Mesenchymal stem cell (in vitro differentiated cells and primary cell): ENCODE results near the gene VCX.

Experiments
- DNase-seq: peaks from one replicate; pipeline ENCODE4 v3.0.0-alpha.2; 2013
- H2AFZ ChIP-seq: one replicate; pipeline ENCODE4 v1.6.1; 2013; ENCODE audit warnings: low read depth, mild to moderate bottlenecking, control low read depth, inconsistent platforms, low read length, moderate library complexity
- H2AK5ac ChIP-seq: 2 replicates; pipeline ENCODE4 v1.6.1; 2013; ENCODE audit warnings: low read length, moderate library complexity, mild to moderate bottlenecking, inconsistent platforms; ENCODE audit not compliant: severe bottlenecking
- H2BK120ac ChIP-seq: one replicate; pipeline ENCODE4 v1.6.1; 2013; ENCODE audit warnings: low read depth, mild to moderate bottlenecking, inconsistent platforms, low read length, moderate library complexity
- H2BK12ac ChIP-seq, 2 experiments: one replicate each; pipeline ENCODE4 v1.6.1; 2013; ENCODE audit warnings: inconsistent platforms in 2 of 2, low read length in 2 of 2, mild to moderate bottlenecking in 2 of 2, moderate library complexity in 2 of 2, control low read depth in 1 of 2
- H2BK15ac ChIP-seq: one replicate; pipeline ENCODE4 v1.6.1; 2013; ENCODE audit warnings: mild to moderate bottlenecking, low read depth, inconsistent platforms; ENCODE audit not compliant: poor library complexity, severe bottlenecking
- H2BK5ac ChIP-seq: 2 replicates; pipeline ENCODE4 v1.6.1; 2013; ENCODE audit warnings: low read depth, mild to moderate bottlenecking, low read length, control low read depth, inconsistent platforms; ENCODE audit not compliant: poor library complexity, severe bottlenecking
- H3K14ac ChIP-seq, 2 experiments: one replicate each; pipeline ENCODE4 v1.6.1; 2013; ENCODE audit warnings: inconsistent platforms in 2 of 2, low read length in 2 of 2, control low read depth in 1 of 2, mild to moderate bottlenecking in 1 of 2, moderate library complexity in 1 of 2
- H3K18ac ChIP-seq, 2 experiments: one replicate each; pipeline ENCODE4 v1.6.1; 2013; ENCODE audit warnings: inconsistent platforms in 2 of 2, low read length in 2 of 2, control low read depth in 1 of 2, low read depth in 1 of 2, mild to moderate bottlenecking in 1 of 2
- H3K23ac ChIP-seq, 2 experiments: one replicate each; pipeline ENCODE4 v1.6.1; 2013; ENCODE audit warnings: inconsistent platforms in 2 of 2, low read length in 2 of 2, mild to moderate bottlenecking in 2 of 2, moderate library complexity in 2 of 2, control low read depth in 1 of 2
- H3K27ac ChIP-seq: 2 replicates; pipeline ENCODE4 v1.5.1; 2013; ENCODE audit warnings: mild to moderate bottlenecking, moderate library complexity, low read length, control low read depth, inconsistent platforms; ENCODE audit not compliant: poor library complexity, severe bottlenecking
- H3K27me3 ChIP-seq, 2 experiments: 2 replicates each; pipeline versions ENCODE4 v1.6.1 to v1.7.0; 2013; ENCODE audit warnings: low read length in 2 of 2, mild to moderate bottlenecking in 2 of 2, moderate library complexity in 2 of 2, control low read depth in 1 of 2, inconsistent platforms in 1 of 2; ENCODE audit not compliant: control insufficient read depth in 1 of 2, insufficient read depth in 1 of 2
- H3K36me3 ChIP-seq, 2 experiments: 2 replicates each; pipeline versions ENCODE4 v1.6.1 to v1.7.0; 2013; ENCODE audit warnings: low read length in 2 of 2, control low read depth in 1 of 2, inconsistent platforms in 1 of 2, low read depth in 1 of 2, mild to moderate bottlenecking in 1 of 2; ENCODE audit not compliant: insufficient read depth in 2 of 2, control insufficient read depth in 1 of 2
- H3K4ac ChIP-seq, 2 experiments: one replicate each; pipeline ENCODE4 v1.6.1; 2013; ENCODE audit warnings: inconsistent platforms in 2 of 2, low read length in 2 of 2, mild to moderate bottlenecking in 2 of 2, moderate library complexity in 2 of 2, control low read depth in 1 of 2, low read depth in 1 of 2
- H3K4me1 ChIP-seq: 2 replicates; pipeline ENCODE4 v1.6.1; 2013; ENCODE audit warnings: low read depth, low read length, control low read depth; ENCODE audit not compliant: control insufficient read depth, insufficient read depth
- H3K4me2 ChIP-seq: 2 replicates; pipeline ENCODE4 v1.6.1; 2013; ENCODE audit warnings: low read length, mild to moderate bottlenecking, inconsistent platforms; ENCODE audit not compliant: poor library complexity, severe bottlenecking
- H3K4me3 ChIP-seq, 2 experiments: 2 replicates each; pipeline versions ENCODE4 v1.5.1 to v1.7.0; 2013; ENCODE audit warnings: low read length in 2 of 2, mild to moderate bottlenecking in 2 of 2, control low read depth in 1 of 2, low read depth in 1 of 2; ENCODE audit not compliant: insufficient read depth in 1 of 2
- H3K79me1 ChIP-seq: replicated peaks from 2 replicates; pipeline ENCODE4 v1.6.1; 2013; ENCODE audit warnings: mild to moderate bottlenecking, control low read depth, low read length, inconsistent platforms; ENCODE audit not compliant: poor library complexity, severe bottlenecking
- H3K9ac ChIP-seq: 2 replicates; pipeline ENCODE4 v1.7.0; 2013; ENCODE audit warnings: mild to moderate bottlenecking, low read length, moderate library complexity
- H3K9me3 ChIP-seq: 2 replicates; pipeline ENCODE4 v1.7.0; 2013; ENCODE audit warnings: mild to moderate bottlenecking, low read length; ENCODE audit not compliant: control insufficient read depth
- H4K8ac ChIP-seq: one replicate; pipeline ENCODE4 v1.6.1; 2013; ENCODE audit warnings: inconsistent platforms, mild to moderate bottlenecking, low read length, moderate library complexity
- H4K91ac ChIP-seq: one replicate; pipeline ENCODE4 v1.6.1; 2013; ENCODE audit warnings: mild to moderate bottlenecking, low read length, inconsistent platforms
- WGBS: methylation state at CpG from one replicate; pipeline ENCODE4 v1.1.7; 2013; ENCODE audit warnings: mixed read lengths; 5-methylcytosine and 5-hydroxymethylcytosine counted together

The VCX gene

GRCh38 chrX:7828594-7828993 is 14.4 kb upstream of the VCX start:
- Histone ChIP-seq H3K9ac (no peak overlapping the region), H2BK15ac (no peak overlapping the region), H3K27ac (no peak overlapping the region), H3K23ac (no peak overlapping the region), H2AFZ (no peak overlapping the region), H3K4ac (no peak overlapping the region), H3K4me3 (no peak overlapping the region), H3K18ac (no peak overlapping the region), H4K8ac (no peak overlapping the region), H3K79me1 (no peaks in the 10 kb centered on the region), H3K27me3 (no peaks in the 10 kb centered on the region), H2BK120ac (no peak overlapping the region), H2AK5ac (no peak overlapping the region), H3K4me1 (no peaks in the 10 kb centered on the region), H4K91ac (no peak overlapping the region), H3K4me2 (no peak overlapping the region), H2BK5ac (no peak overlapping the region), H3K9me3 (no peaks in the 10 kb centered on the region), H3K36me3 (no peaks in the 10 kb centered on the region), H3K14ac (no peak overlapping the region), H2BK12ac (no peak overlapping the region)
- 38% methylated on average over 1 of the region's 2 CpGs for WGBS
- DNase-seq = no peak

- no peak overlapping the region for H2AFZ ChIP-seq
- no peak overlapping the region for H2AK5ac ChIP-seq
- no CpG with 5 or more reads among the region's 3 CpGs for WGBS
- H3K27ac ChIP-seq = no peak overlapping the region
- DNase-seq = no peak
- H3K9me3 ChIP-seq = no peaks in the 10 kb centered on the region
- H3K27me3 ChIP-seq = no peaks in the 10 kb centered on the region
- no peak overlapping the region for H3K9ac ChIP-seq
- no peak overlapping the region for H3K18ac ChIP-seq
- no peak overlapping the region for H3K4ac ChIP-seq
- H3K14ac ChIP-seq = no peak overlapping the region
- H3K4me3 ChIP-seq = no peak overlapping the region
- no peak overlapping the region for H4K91ac ChIP-seq
- no peak overlapping the region for H2BK12ac ChIP-seq
- no peaks in the 10 kb centered on the region for H3K4me1 ChIP-seq
- H4K8ac ChIP-seq = no peak overlapping the region
- no peaks in the 10 kb centered on the region for H3K36me3 ChIP-seq
- H2BK15ac ChIP-seq = no peak overlapping the region
- H2BK5ac ChIP-seq = no peak overlapping the region
- no peak overlapping the region for H2BK120ac ChIP-seq
- H3K4me2 ChIP-seq = no peak overlapping the region
- H3K79me1 ChIP-seq = no peaks in the 10 kb centered on the region
- H3K23ac ChIP-seq = no peak overlapping the region
Measured at GRCh38 chrX:7841084-7841805, 1.7 kb upstream of the VCX start.

GRCh38 chrX:7852166-7852565 is 9.2 kb downstream of the VCX start:
- Histone ChIP-seq H2AFZ (no peak overlapping the region), H3K4ac (no peak overlapping the region), H2BK5ac (no peak overlapping the region), H3K9ac (no peak overlapping the region), H3K27ac (no peak overlapping the region), H3K14ac (no peak overlapping the region), H2BK120ac (no peak overlapping the region), H3K4me1 (no peaks in the 10 kb centered on the region), H3K27me3 (no peaks in the 10 kb centered on the region), H4K8ac (no peak overlapping the region), H3K4me3 (no peak overlapping the region), H3K23ac (no peak overlapping the region), H2AK5ac (no peak overlapping the region), H3K36me3 (no peaks in the 10 kb centered on the region), H4K91ac (no peak overlapping the region), H3K18ac (no peak overlapping the region), H2BK15ac (no peak overlapping the region), H3K9me3 (no peaks in the 10 kb centered on the region), H2BK12ac (no peak overlapping the region), H3K79me1 (no peaks in the 10 kb centered on the region), H3K4me2 (no peak overlapping the region)
- WGBS = 20% methylated on average over 1 of the region's 1 CpG
- DNase-seq = no peak

GRCh38 chrX:7872042-7872441 is 29.1 kb downstream of the VCX start:
- no peak overlapping the region for H3K9ac ChIP-seq
- H3K18ac ChIP-seq = no peak overlapping the region
- H3K4ac ChIP-seq = no peak overlapping the region
- no peak overlapping the region for H4K91ac ChIP-seq
- no peak overlapping the region for H3K23ac ChIP-seq
- H3K9me3 ChIP-seq = no peaks in the 10 kb centered on the region
- H3K79me1 ChIP-seq = no peaks in the 10 kb centered on the region
- H3K4me1 ChIP-seq = no peaks in the 10 kb centered on the region
- no peak overlapping the region for H2BK120ac ChIP-seq
- H2BK12ac ChIP-seq = no peak overlapping the region
- H4K8ac ChIP-seq = no peak overlapping the region
- no peak overlapping the region for H2BK5ac ChIP-seq
- no peak for DNase-seq
- no peak overlapping the region for H3K4me2 ChIP-seq
- H3K4me3 ChIP-seq = no peak overlapping the region
- H3K27me3 ChIP-seq = no peaks in the 10 kb centered on the region
- H3K27ac ChIP-seq = no peak overlapping the region
- H2BK15ac ChIP-seq = no peak overlapping the region
- no peak overlapping the region for H2AK5ac ChIP-seq
- WGBS = 40% methylated on average over 1 of the region's 4 CpGs
- H2AFZ ChIP-seq = no peak overlapping the region
- H3K14ac ChIP-seq = no peak overlapping the region
- no peaks in the 10 kb centered on the region for H3K36me3 ChIP-seq
